Stomach smooth muscle (tissue), 2 donors: ENCODE measurements around the gene SLC12A8.

Experiments
- H3K27ac ChIP-seq: one replicate; pipeline ENCODE4 v1.7.0; 2013; ENCODE audit warnings: mild to moderate bottlenecking, low read length, inconsistent platforms
- H3K27me3 ChIP-seq, 2 donors: one replicate each; pipeline ENCODE4 v1.7.0; 2013; ENCODE audit warnings: low read length in 2 of 2; ENCODE audit not compliant: insufficient read depth in 2 of 2, control insufficient read depth in 1 of 2
- H3K36me3 ChIP-seq, 2 donors: one replicate each; pipeline ENCODE4 v1.7.0; 2013; ENCODE audit warnings: low read length in 2 of 2; ENCODE audit not compliant: control insufficient read depth in 2 of 2, insufficient read depth in 2 of 2
- H3K4me1 ChIP-seq: one replicate; pipeline ENCODE4 v1.7.0; 2013; ENCODE audit warnings: low read length; ENCODE audit not compliant: control insufficient read depth, insufficient read depth
- H3K4me3 ChIP-seq, 2 donors: one replicate each; pipeline ENCODE4 v1.7.0; 2013; ENCODE audit warnings: low read length in 2 of 2
- H3K9ac ChIP-seq, 2 donors: one replicate each; pipeline ENCODE4 v1.7.0; 2013; ENCODE audit warnings: low read length in 2 of 2, mild to moderate bottlenecking in 1 of 2
- H3K9me3 ChIP-seq, 2 donors: one replicate each; pipeline ENCODE4 v1.7.0; 2013; ENCODE audit warnings: low read length in 2 of 2; ENCODE audit not compliant: control insufficient read depth in 2 of 2
- donor health status: healthy.
- donor health status: Pancreatic carcinoma.

The SLC12A8 gene

GRCh38 chr3:125110016-125110875, 102.3 kb downstream of the SLC12A8 start:
- H3K27ac ChIP-seq = no peak overlapping the region
- H3K27me3 ChIP-seq = no peaks in the 10 kb centered on the region
- H3K36me3 ChIP-seq = no peaks in the 10 kb centered on the region
- no peak overlapping the region for H3K9ac ChIP-seq
- no peaks in the 10 kb centered on the region for H3K9me3 ChIP-seq
- H3K4me3 ChIP-seq = no peak overlapping the region
- no peaks in the 10 kb centered on the region for H3K4me1 ChIP-seq

GRCh38 chr3:125109536-125109925, 103.0 kb downstream of the SLC12A8 start:
- Histone ChIP-seq H3K27ac (no peak overlapping the region), H3K4me1 (no peaks in the 10 kb centered on the region), H3K9me3 (no peaks in the 10 kb centered on the region)

GRCh38 chr3:125108833-125109535, 103.6 kb downstream of the SLC12A8 start:
- Histone ChIP-seq H3K36me3 (no peaks in the 10 kb centered on the region), H3K9ac (no peak overlapping the region), H3K27ac (no peak overlapping the region), H3K27me3 (no peaks in the 10 kb centered on the region), H3K4me3 (no peak overlapping the region), H3K9me3 (no peaks in the 10 kb centered on the region), H3K4me1 (no peaks in the 10 kb centered on the region)

More at GRCh38 chr3:125109536-125109925, 103.0 kb downstream of the SLC12A8 start:
- no peaks in the 10 kb centered on the region for H3K36me3 ChIP-seq
- no peak overlapping the region for H3K9ac ChIP-seq
- H3K27me3 ChIP-seq = no peaks in the 10 kb centered on the region
- H3K4me3 ChIP-seq = no peak overlapping the region

GRCh38 chr3:125107861-125108567, 104.5 kb downstream of the SLC12A8 start:
- H3K27ac ChIP-seq = no peak overlapping the region
- H3K4me3 ChIP-seq = no peak overlapping the region
- no peaks in the 10 kb centered on the region for H3K4me1 ChIP-seq
- H3K9ac ChIP-seq = no peak overlapping the region
- H3K9me3 ChIP-seq = no peaks in the 10 kb centered on the region
- H3K36me3 ChIP-seq = no peaks in the 10 kb centered on the region
- H3K27me3 ChIP-seq = no peaks in the 10 kb centered on the region

GRCh38 chr3:125107363-125107762, 105.2 kb downstream of the SLC12A8 start:
- Histone ChIP-seq H3K4me3 (no peak overlapping the region), H3K27ac (no peak overlapping the region)

GRCh38 chr3:125105116-125105515, 107.4 kb downstream of the SLC12A8 start:
- no peaks in the 10 kb centered on the region for H3K27me3 ChIP-seq
- H3K27ac ChIP-seq = no peak overlapping the region
- H3K9me3 ChIP-seq = no peaks in the 10 kb centered on the region
- H3K4me3 ChIP-seq = no peak overlapping the region
- no peaks in the 10 kb centered on the region for H3K36me3 ChIP-seq
- H3K4me1 ChIP-seq = no peaks in the 10 kb centered on the region
- no peak overlapping the region for H3K9ac ChIP-seq

More at GRCh38 chr3:125107363-125107762, 105.2 kb downstream of the SLC12A8 start:
- H3K9me3 ChIP-seq = no peaks in the 10 kb centered on the region
- no peaks in the 10 kb centered on the region for H3K36me3 ChIP-seq
- no peaks in the 10 kb centered on the region for H3K4me1 ChIP-seq
- H3K9ac ChIP-seq = no peak overlapping the region
- H3K27me3 ChIP-seq = no peaks in the 10 kb centered on the region

- Histone ChIP-seq H3K4me3 (no peak overlapping the region), H3K36me3 (no peaks in the 10 kb centered on the region), H3K9ac (no peak overlapping the region), H3K9me3 (no peaks in the 10 kb centered on the region), H3K4me1 (no peaks in the 10 kb centered on the region), H3K27ac (no peak overlapping the region), H3K27me3 (no peaks in the 10 kb centered on the region)
Measured at GRCh38 chr3:125104639-125105038, 107.9 kb downstream of the SLC12A8 start.

GRCh38 chr3:125103406-125103805, 109.1 kb downstream of the SLC12A8 start:
- Histone ChIP-seq H3K27me3 (no peaks in the 10 kb centered on the region), H3K4me1 (no peaks in the 10 kb centered on the region), H3K27ac (no peak overlapping the region), H3K9ac (no peak overlapping the region), H3K36me3 (no peaks in the 10 kb centered on the region), H3K4me3 (no peak overlapping the region), H3K9me3 (no peaks in the 10 kb centered on the region)

GRCh38 chr3:125102470-125102869, 110.1 kb downstream of the SLC12A8 start:
- H3K27ac ChIP-seq = no peak overlapping the region
- H3K27me3 ChIP-seq = no peaks in the 10 kb centered on the region
- no peaks in the 10 kb centered on the region for H3K36me3 ChIP-seq

GRCh38 chr3:125098611-125099291, 113.8 kb downstream of the SLC12A8 start:
- no peaks in the 10 kb centered on the region for H3K4me1 ChIP-seq
- H3K4me3 ChIP-seq = no peak overlapping the region
- H3K36me3 ChIP-seq = no peaks in the 10 kb centered on the region
- H3K27ac ChIP-seq = no peak overlapping the region
- H3K9ac ChIP-seq = no peak overlapping the region
- H3K27me3 ChIP-seq = no peaks in the 10 kb centered on the region
- no peaks in the 10 kb centered on the region for H3K9me3 ChIP-seq

More at GRCh38 chr3:125102470-125102869, 110.1 kb downstream of the SLC12A8 start:
- Histone ChIP-seq H3K9me3 (no peaks in the 10 kb centered on the region), H3K9ac (no peak overlapping the region), H3K4me3 (no peak overlapping the region), H3K4me1 (no peaks in the 10 kb centered on the region)
